PC-9 (cell line): Measurements from ENCODE around the gene C4BPB. TPM values are rescaled to one million over a fixed set of nuclear protein-coding genes. Genes with fewer than 3 reads are reported as not detected.

Source experiments
- BruUV-seq: library from RNA; stranded (reverse); fragments of 400-500 nt; replicated peaks from 2 replicates; lab custom pipeline; 2021; lab: Mats Ljungman, UMichigan
- CTCF ChIA-PET: fragments of 300-600 bp; sonication (Branson Sonifier 250); formaldehyde crosslinking; loops from one replicate; lab custom pipeline; 2022; ENCODE audit warnings: antibody characterized with exemption; lab: Charles Lee
- POLR2A ChIA-PET: fragments of 300-600 bp; sonication (Branson Sonifier 250); formaldehyde crosslinking; loops from one replicate; lab custom pipeline; 2022; ENCODE audit warnings: antibody characterized with exemption; ENCODE audit not compliant: unreplicated experiment; lab: Charles Lee
- DNase-seq, 2 experiments: peaks; one replicate each; pipeline versions ENCODE4 v3.0.0 to v3.0.0-alpha.2; 2015 to 2022; ENCODE audit warnings: mixed read lengths in 1 of 2
- H2AFZ ChIP-seq: fragments of 200-600 bp; sonication (generic); 2 replicates; pipeline ENCODE4 v1.8.1; 2017; ENCODE audit warnings: antibody characterized with exemption
- H3F3A ChIP-seq: fragments of 200-600 bp; sonication (generic); 2 replicates; pipeline ENCODE4 v1.8.1; 2017; ENCODE audit warnings: antibody characterized with exemption, mild to moderate bottlenecking, low read depth; ENCODE audit not compliant: insufficient read depth
- H3K27ac ChIP-seq: fragments of 200-600 bp; sonication (generic); 2 replicates; pipeline ENCODE4 v1.6.1; 2016; ENCODE audit warnings: mixed run types
- H3K27me3 ChIP-seq: fragments of 200-600 bp; sonication (generic); 2 replicates; pipeline ENCODE4 v1.6.1; 2016; ENCODE audit warnings: low read depth, mixed run types; ENCODE audit not compliant: insufficient read depth
- H3K36me3 ChIP-seq: fragments of 200-600 bp; sonication (generic); 2 replicates; pipeline ENCODE4 v1.6.1; 2016; ENCODE audit warnings: low read depth, mixed run types
- H3K4me1 ChIP-seq: fragments of 200-600 bp; sonication (generic); replicated peaks from 2 replicates; pipeline ENCODE4 v1.6.1; 2016; ENCODE audit warnings: mixed run types; ENCODE audit not compliant: insufficient read depth
- H3K4me2 ChIP-seq: fragments of 200-600 bp; sonication (generic); 2 replicates; pipeline ENCODE4 v1.6.1; 2017; ENCODE audit warnings: mixed run types
- H3K4me3 ChIP-seq: fragments of 200-600 bp; sonication (generic); 2 replicates; pipeline ENCODE4 v1.6.1; 2016; ENCODE audit warnings: mixed run types
- H3K79me2 ChIP-seq: fragments of 200-600 bp; sonication (generic); 2 replicates; pipeline ENCODE4 v1.6.1; 2017; ENCODE audit warnings: low read depth, mixed run types
- H3K9me2 ChIP-seq: fragments of 200-600 bp; sonication (generic); 2 replicates; pipeline ENCODE4 v1.8.1; 2017; ENCODE audit warnings: mild to moderate bottlenecking; ENCODE audit not compliant: insufficient read depth
- H3K9me3 ChIP-seq: fragments of 200-600 bp; sonication (generic); 2 replicates; pipeline ENCODE4 v1.8.1; 2016; ENCODE audit warnings: low read depth; ENCODE audit not compliant: insufficient read depth
- H4K20me1 ChIP-seq: fragments of 200-600 bp; sonication (generic); 2 replicates; pipeline ENCODE4 v1.8.1; 2017; ENCODE audit not compliant: insufficient read depth
- EZH2 ChIP-seq: fragments of 200-600 bp; sonication (generic); IDR thresholded peaks from 2 replicates; pipeline ENCODE4 v1.8.0; 2017; ENCODE audit warnings: antibody characterized with exemption, low read depth
- intact Hi-C: fragments of 100-400 bp; cut with micrococcal nuclease; formaldehyde crosslinking; loops from one replicate; pipeline ENCODE4 v1.10.0; 2022; ENCODE audit not compliant: unreplicated experiment
- total RNA-seq: library from RNA; stranded (reverse); gene quantifications from 2 replicates; pipeline ENCODE4 v1.2.3, GENCODE V29; 2021
- TF ChIP-seq, protein P1 (sequence below): fragments of 200-600 bp; sonication (generic); conservative IDR thresholded peaks from 2 replicates; pipeline ENCODE4 v1.6.1; 2017; ENCODE audit warnings: mixed run types, antibody characterized with exemption, mild to moderate bottlenecking, moderate library complexity

The C4BPB gene
- total RNA-seq, 1 experiment from 2014 or later: 4.2 TPM

DNA sequence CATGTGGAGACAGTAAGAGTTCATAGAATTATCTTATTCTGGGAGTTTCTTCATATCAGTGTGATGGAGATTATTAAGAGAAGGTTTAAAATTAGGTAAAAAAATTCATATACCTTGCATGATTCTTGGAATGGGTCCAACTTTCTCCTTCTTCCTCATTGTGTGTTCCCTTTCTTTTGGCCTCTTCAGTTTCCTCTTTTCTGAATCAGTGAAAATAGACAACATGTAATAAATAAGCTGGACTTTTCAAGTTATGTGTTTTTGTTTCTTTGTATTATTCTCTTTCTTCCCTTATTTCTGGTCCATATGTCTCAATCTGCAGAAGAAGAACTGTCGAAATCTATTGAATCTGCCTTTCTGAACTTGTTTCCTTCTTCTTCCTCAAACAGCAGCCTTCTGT, 45.9 kb downstream of the C4BPB start:
- Histone ChIP-seq H3K4me2 (no peak overlapping the region), H3F3A (no peaks in the 10 kb centered on the region), H4K20me1 (no peaks in the 10 kb centered on the region), H3K36me3 (no peaks in the 10 kb centered on the region), H3K9me2 (no peaks in the 10 kb centered on the region), H3K27me3 (no peaks in the 10 kb centered on the region), H3K4me3 (no peak overlapping the region), H3K27ac (no peak overlapping the region), H3K79me2 (no peaks in the 10 kb centered on the region), H3K4me1 (no peaks in the 10 kb centered on the region), H3K9me3 (no peaks in the 10 kb centered on the region; the same call in 1 of the 2 replicates), H2AFZ (no peak overlapping the region)
- intact Hi-C loops: no loop called here
- no TSS peak for BruUV-seq
- ChIA-PET POLR2A (no interaction called here), CTCF (no interaction called here)
- TF ChIP-seq EZH2: no peak
- TF ChIP-seq, protein P1, sequence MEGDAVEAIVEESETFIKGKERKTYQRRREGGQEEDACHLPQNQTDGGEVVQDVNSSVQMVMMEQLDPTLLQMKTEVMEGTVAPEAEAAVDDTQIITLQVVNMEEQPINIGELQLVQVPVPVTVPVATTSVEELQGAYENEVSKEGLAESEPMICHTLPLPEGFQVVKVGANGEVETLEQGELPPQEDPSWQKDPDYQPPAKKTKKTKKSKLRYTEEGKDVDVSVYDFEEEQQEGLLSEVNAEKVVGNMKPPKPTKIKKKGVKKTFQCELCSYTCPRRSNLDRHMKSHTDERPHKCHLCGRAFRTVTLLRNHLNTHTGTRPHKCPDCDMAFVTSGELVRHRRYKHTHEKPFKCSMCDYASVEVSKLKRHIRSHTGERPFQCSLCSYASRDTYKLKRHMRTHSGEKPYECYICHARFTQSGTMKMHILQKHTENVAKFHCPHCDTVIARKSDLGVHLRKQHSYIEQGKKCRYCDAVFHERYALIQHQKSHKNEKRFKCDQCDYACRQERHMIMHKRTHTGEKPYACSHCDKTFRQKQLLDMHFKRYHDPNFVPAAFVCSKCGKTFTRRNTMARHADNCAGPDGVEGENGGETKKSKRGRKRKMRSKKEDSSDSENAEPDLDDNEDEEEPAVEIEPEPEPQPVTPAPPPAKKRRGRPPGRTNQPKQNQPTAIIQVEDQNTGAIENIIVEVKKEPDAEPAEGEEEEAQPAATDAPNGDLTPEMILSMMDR: no peak
- DNase-seq: no peak

DNA sequence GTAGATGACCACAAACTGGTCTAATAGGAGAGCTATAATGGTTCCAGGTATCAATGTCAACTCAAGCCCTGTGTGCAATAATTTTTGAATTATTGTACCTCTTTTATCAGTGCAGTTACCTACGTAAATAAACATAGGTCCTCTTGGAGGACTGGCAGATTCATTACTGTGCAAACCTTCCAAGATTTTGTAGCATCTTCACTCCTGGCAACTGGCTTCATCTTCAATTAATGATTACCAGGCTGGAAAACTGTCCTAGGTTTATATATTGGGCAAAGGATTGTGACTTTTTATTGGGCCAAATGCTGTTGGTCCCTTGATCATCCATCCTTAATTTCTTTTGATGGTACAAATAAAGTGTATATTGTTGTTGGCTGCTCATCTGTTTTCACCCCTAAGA, 51.0 kb downstream of the C4BPB start:
- ChIA-PET CTCF (no interaction called here), POLR2A (no interaction called here)
- H3F3A ChIP-seq: no peaks in the 10 kb centered on the region
- H3K79me2 ChIP-seq: no peaks in the 10 kb centered on the region
- H3K27ac ChIP-seq: no peak overlapping the region
- H3K4me3 ChIP-seq: no peak overlapping the region
- H3K4me1 ChIP-seq: no peaks in the 10 kb centered on the region
- H3K27me3 ChIP-seq: no peaks in the 10 kb centered on the region
- no peaks in the 10 kb centered on the region for H4K20me1 ChIP-seq
- H3K36me3 ChIP-seq: no peaks in the 10 kb centered on the region
- H3K9me3 ChIP-seq: no peaks in the 10 kb centered on the region; the same call in 1 of the 2 replicates
- no peak for TF ChIP-seq EZH2
- TF ChIP-seq, protein P1: no peak
- H3K9me2 ChIP-seq: no peaks in the 10 kb centered on the region
- H2AFZ ChIP-seq: no peak overlapping the region
- intact Hi-C loops: no loop called here
- DNase-seq: no peak
- BruUV-seq: no TSS peak
- H3K4me2 ChIP-seq: no peak overlapping the region

DNA sequence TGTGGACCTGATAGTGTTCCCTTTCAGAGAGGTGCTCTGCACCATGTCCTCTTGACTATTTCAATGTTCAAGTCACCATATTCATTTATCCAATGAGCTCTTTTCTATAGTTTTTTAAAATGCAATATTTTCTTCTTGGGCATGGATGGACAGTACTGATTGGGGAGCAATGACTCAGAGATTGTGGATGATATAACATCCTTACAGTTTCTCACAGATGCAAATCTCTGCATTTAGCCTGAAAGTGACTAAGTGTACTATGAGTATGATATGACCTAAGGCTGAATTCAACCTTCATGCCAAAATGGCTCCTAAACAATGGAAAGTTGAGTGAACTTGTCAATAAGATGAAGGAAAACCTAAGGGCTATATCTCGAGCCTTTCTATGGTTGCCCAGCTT, 51.9 kb downstream of the C4BPB start:
- H3K4me2 ChIP-seq: no peak overlapping the region
- CTCF ChIA-PET: interaction anchor here (0.6 kb wide), 1 partner anchor 473 kb away, joined by 3 read pairs; no protein-coding TSS in a partner anchor
- H3K36me3 ChIP-seq: no peaks in the 10 kb centered on the region
- TF ChIP-seq, protein P1: no peak
- no peak for TF ChIP-seq EZH2
- H4K20me1 ChIP-seq: no peaks in the 10 kb centered on the region
- H3K9me2 ChIP-seq: no peaks in the 10 kb centered on the region
- H3K27ac ChIP-seq: no peak overlapping the region
- no peaks in the 10 kb centered on the region; the same call in 1 of the 2 replicates for H3K9me3 ChIP-seq
- no peak overlapping the region for H2AFZ ChIP-seq
- H3F3A ChIP-seq: no peaks in the 10 kb centered on the region
- no peaks in the 10 kb centered on the region for H3K27me3 ChIP-seq
- no peaks in the 10 kb centered on the region for H3K79me2 ChIP-seq
- H3K4me3 ChIP-seq: no peak overlapping the region
- no TSS peak for BruUV-seq
- no peak for DNase-seq
- POLR2A ChIA-PET: no interaction called here
- intact Hi-C loops: no loop called here
- 0 out of 2 replicates have a peak, but pooled peaks cover 4% of the 10 kb centered on the region for H3K4me1 ChIP-seq
